OCI-LY1 (cell line): ENCODE data around the gene KCNJ16.

Experiments
- CTCF ChIP-seq: fragments of 200-600 bp; sonication (generic), shearing (Covaris generic); IDR thresholded peaks from 2 replicates; pipeline ENCODE4 v1.5.1; 2017; ENCODE audit warnings: mild to moderate bottlenecking, antibody characterized with exemption, low read length, moderate library complexity, mixed read lengths
- EZH2 ChIP-seq: fragments of 200-600 bp; sonication (generic), shearing (Covaris generic); IDR thresholded peaks from 2 replicates; pipeline ENCODE4 v1.8.0; 2017; ENCODE audit warnings: borderline replicate concordance, mixed run types, mild to moderate bottlenecking, antibody characterized with exemption, low read length, moderate library complexity, mixed read lengths

GRCh38 chr17:70134042-70134441, 59.0 kb downstream of the KCNJ16 start:
- TF ChIP-seq CTCF (no peak), EZH2 (no peak)
